OCI-LY1 (cell line): ENCODE data around the gene TMEM161B.

ENCODE experiments used
- H2AFZ ChIP-seq: fragments of 200-600 bp; sonication (generic), shearing (Covaris generic); 2 replicates; pipeline ENCODE4 v1.6.0; 2014; ENCODE audit warnings: antibody characterized with exemption, mild to moderate bottlenecking, low read length
- H3F3A ChIP-seq: fragments of 200-600 bp; sonication (generic), shearing (Covaris generic); 2 replicates; pipeline ENCODE4 v1.6.0; 2014; ENCODE audit warnings: mild to moderate bottlenecking, antibody characterized with exemption, low read length, moderate library complexity; ENCODE audit not compliant: insufficient read depth
- H3K27ac ChIP-seq: fragments of 200-600 bp; sonication (generic); 2 replicates; pipeline ENCODE4 v1.5.1; 2014; ENCODE audit warnings: low read length, mixed run types, mild to moderate bottlenecking, low read depth; ENCODE audit not compliant: poor library complexity, severe bottlenecking
- H3K27me3 ChIP-seq: fragments of 200-600 bp; sonication (generic); 2 replicates; pipeline ENCODE4 v1.6.0; 2014; ENCODE audit warnings: antibody characterized with exemption, mild to moderate bottlenecking, low read length, moderate library complexity; ENCODE audit not compliant: insufficient read depth
- H3K36me3 ChIP-seq: fragments of 200-600 bp; sonication (generic); 2 replicates; pipeline ENCODE4 v1.6.1; 2014; ENCODE audit warnings: mild to moderate bottlenecking, antibody characterized with exemption, low read length, moderate library complexity, mixed read lengths; ENCODE audit not compliant: insufficient read depth
- H3K4me1 ChIP-seq: fragments of 200-600 bp; sonication (generic); 2 replicates; pipeline ENCODE4 v1.5.1; 2014; ENCODE audit warnings: mild to moderate bottlenecking, low read length, moderate library complexity; ENCODE audit not compliant: insufficient read depth, severe bottlenecking
- H3K4me2 ChIP-seq: fragments of 200-600 bp; sonication (generic), shearing (Covaris generic); 2 replicates; pipeline ENCODE4 v1.6.1; 2014; ENCODE audit warnings: low read length
- H3K4me3 ChIP-seq: fragments of 200-600 bp; sonication (generic); 2 replicates; pipeline ENCODE4 v1.5.1; 2014; ENCODE audit warnings: low read length, low read depth, mild to moderate bottlenecking, mixed read lengths; ENCODE audit not compliant: poor library complexity, severe bottlenecking
- H3K79me2 ChIP-seq: fragments of 200-600 bp; shearing (Covaris generic); 2 replicates; pipeline ENCODE4 v1.6.1; 2016; ENCODE audit warnings: mixed run types, low read length, mixed read lengths; ENCODE audit not compliant: insufficient read depth
- H3K9ac ChIP-seq: fragments of 200-600 bp; sonication (generic), shearing (Covaris generic); 2 replicates; pipeline ENCODE4 v1.6.1; 2014; ENCODE audit warnings: mild to moderate bottlenecking, low read length, mixed read lengths
- H3K9me2 ChIP-seq: fragments of 200-600 bp; sonication (generic), shearing (Covaris generic); 2 replicates; pipeline ENCODE4 v1.6.1; 2014; ENCODE audit warnings: low read depth, mild to moderate bottlenecking, low read length, mixed read lengths
- H3K9me3 ChIP-seq: fragments of 200-600 bp; shearing (Covaris generic); 2 replicates; pipeline ENCODE4 v1.6.1; 2014; ENCODE audit warnings: low read length, mixed read lengths
- H4K20me1 ChIP-seq: fragments of 200-600 bp; sonication (generic), shearing (Covaris generic); 2 replicates; pipeline ENCODE4 v1.6.0; 2016; ENCODE audit warnings: mild to moderate bottlenecking, low read length; ENCODE audit not compliant: insufficient read depth
- CTCF ChIP-seq: fragments of 200-600 bp; sonication (generic), shearing (Covaris generic); IDR thresholded peaks from 2 replicates; pipeline ENCODE4 v1.5.1; 2017; ENCODE audit warnings: mild to moderate bottlenecking, antibody characterized with exemption, low read length, moderate library complexity, mixed read lengths
- EZH2 ChIP-seq: fragments of 200-600 bp; sonication (generic), shearing (Covaris generic); IDR thresholded peaks from 2 replicates; pipeline ENCODE4 v1.8.0; 2017; ENCODE audit warnings: borderline replicate concordance, mixed run types, mild to moderate bottlenecking, antibody characterized with exemption, low read length, moderate library complexity, mixed read lengths

TMEM161B gene

GRCh38 chr5:88203981-88204750, 64.5 kb downstream of the TMEM161B start:
- Histone ChIP-seq H3K9me2 (no peaks in the 10 kb centered on the region), H2AFZ (no peak overlapping the region), H3K27me3 (no peaks in the 10 kb centered on the region), H3K4me3 (no peak overlapping the region), H3K36me3 (peaks cover 57% of the 10 kb centered on the region), H3K4me2 (no peak overlapping the region), H3F3A (no peaks in the 10 kb centered on the region), H3K9me3 (no peaks in the 10 kb centered on the region), H3K27ac (no peak overlapping the region), H3K79me2 (no peaks in the 10 kb centered on the region), H3K4me1 (no peaks in the 10 kb centered on the region), H3K9ac (no peak overlapping the region), H4K20me1 (no peaks in the 10 kb centered on the region)
- TF ChIP-seq CTCF = no peak
- no peak for TF ChIP-seq EZH2

- TF ChIP-seq CTCF (no peak), EZH2 (no peak)
- no peak overlapping the region for H2AFZ ChIP-seq
- H3K9me2 ChIP-seq = no peaks in the 10 kb centered on the region
- H3K36me3 ChIP-seq = peaks cover 64% of the 10 kb centered on the region
- H3K9ac ChIP-seq = no peak overlapping the region
- H3K4me3 ChIP-seq = no peak overlapping the region
- no peak overlapping the region for H3K27ac ChIP-seq
- no peaks in the 10 kb centered on the region for H3K9me3 ChIP-seq
- H3K4me2 ChIP-seq = no peak overlapping the region
- no peaks in the 10 kb centered on the region for H3K27me3 ChIP-seq
- no peaks in the 10 kb centered on the region for H3K4me1 ChIP-seq
- no peaks in the 10 kb centered on the region for H4K20me1 ChIP-seq
- no peaks in the 10 kb centered on the region for H3K79me2 ChIP-seq
- H3F3A ChIP-seq = no peaks in the 10 kb centered on the region
These were observed 73.0 kb downstream of the TMEM161B start for GRCh38 chr5:88195636-88196035.

- Histone ChIP-seq H3K4me3 (no peak overlapping the region), H3K27ac (no peak overlapping the region), H4K20me1 (no peaks in the 10 kb centered on the region), H3K4me1 (no peaks in the 10 kb centered on the region), H3K27me3 (no peaks in the 10 kb centered on the region), H3K4me2 (no peak overlapping the region), H3K36me3 (peaks cover 47% of the 10 kb centered on the region), H3K9me3 (peaks cover 4% of the 10 kb centered on the region; the same call in 1 of the 2 replicates), H3F3A (no peaks in the 10 kb centered on the region), H3K9ac (no peak overlapping the region), H3K79me2 (no peaks in the 10 kb centered on the region), H2AFZ (no peak overlapping the region), H3K9me2 (no peaks in the 10 kb centered on the region)
- TF ChIP-seq CTCF (no peak), EZH2 (no peak)
These were observed 74.7 kb downstream of the TMEM161B start for GRCh38 chr5:88193896-88194295.
